GM23338 (cell line): ENCODE data around the gene CUEDC2. TPM values are rescaled to one million over a fixed set of nuclear protein-coding genes. Genes with fewer than 3 reads are reported as not detected.

Experiments used
- ATAC-seq: fragments of 200-7000 bp; cut with Tn5 transposase; 3 replicates; pipeline ENCODE4 v1.9.1; 2020
- DNase-seq: peaks from one replicate; pipeline ENCODE4 v3.0.0-alpha.2; 2015; ENCODE audit warnings: low spot score
- H2AFZ ChIP-seq: fragments of 200-600 bp; sonication (generic); 2 replicates; pipeline ENCODE4 v1.8.0; 2016; ENCODE audit warnings: antibody characterized with exemption, mild to moderate bottlenecking, moderate library complexity
- H3F3A ChIP-seq: fragments of 200-600 bp; sonication (generic); replicated peaks from 2 replicates; pipeline ENCODE4 v1.8.0; 2017; ENCODE audit warnings: antibody characterized with exemption, mixed run types, low read depth
- H3K27ac ChIP-seq: fragments of 200-600 bp; sonication (generic); 2 replicates; pipeline ENCODE4 v1.6.1; 2016; ENCODE audit warnings: low read depth
- H3K27me3 ChIP-seq: fragments of 200-600 bp; sonication (generic); 2 replicates; pipeline ENCODE4 v1.8.0; 2016; ENCODE audit warnings: mild to moderate bottlenecking, mixed run types, moderate library complexity; ENCODE audit not compliant: insufficient read depth
- H3K36me3 ChIP-seq: fragments of 200-600 bp; sonication (generic); 2 replicates; pipeline ENCODE4 v1.8.0; 2016; ENCODE audit warnings: mild to moderate bottlenecking; ENCODE audit not compliant: insufficient read depth
- H3K4me1 ChIP-seq: fragments of 200-600 bp; sonication (generic); 2 replicates; pipeline ENCODE4 v1.8.0; 2016; ENCODE audit warnings: mild to moderate bottlenecking, moderate library complexity; ENCODE audit not compliant: insufficient read depth
- H3K4me2 ChIP-seq: fragments of 200-600 bp; sonication (generic); 2 replicates; pipeline ENCODE4 v1.7.1; 2017; ENCODE audit warnings: mixed run types
- H3K4me3 ChIP-seq: fragments of 200-600 bp; sonication (generic); 2 replicates; pipeline ENCODE4 v1.6.1; 2016; ENCODE audit warnings: mixed run types
- H3K79me2 ChIP-seq: fragments of 200-600 bp; sonication (generic); replicated peaks from 2 replicates; pipeline ENCODE4 v1.8.0; 2017; ENCODE audit warnings: mild to moderate bottlenecking; ENCODE audit not compliant: insufficient read depth
- H3K9me2 ChIP-seq: fragments of 200-600 bp; sonication (generic); 2 replicates; pipeline ENCODE4 v1.8.0; 2017; ENCODE audit not compliant: insufficient read depth
- H4K20me1 ChIP-seq: fragments of 200-600 bp; sonication (generic); replicated peaks from 2 replicates; pipeline ENCODE4 v1.8.0; 2017; ENCODE audit warnings: mild to moderate bottlenecking; ENCODE audit not compliant: insufficient read depth
- H3K27ac Mint-ChIP-seq: 2 replicates; pipeline ENCODE4 v1.8.0; 2020; ENCODE audit warnings: inconsistent platforms, mild to moderate bottlenecking, moderate library complexity, mixed read lengths
- H3K27me3 Mint-ChIP-seq: 3 replicates; pipeline ENCODE4 v1.8.0; 2022; ENCODE audit warnings: low read depth, mild to moderate bottlenecking, moderate library complexity, mixed read lengths, inconsistent platforms; ENCODE audit not compliant: insufficient read depth, poor library complexity
- H3K36me3 Mint-ChIP-seq: 3 replicates; pipeline ENCODE4 v1.8.0; 2021; ENCODE audit warnings: low read depth, mild to moderate bottlenecking, inconsistent platforms, moderate library complexity, mixed read lengths
- H3K4me1 Mint-ChIP-seq: 3 replicates; pipeline ENCODE4 v1.8.0; 2020; ENCODE audit warnings: mild to moderate bottlenecking, inconsistent platforms, mixed read lengths
- H3K4me3 Mint-ChIP-seq: 3 replicates; pipeline ENCODE4 v1.8.0; 2021; ENCODE audit warnings: moderate library complexity, mild to moderate bottlenecking, inconsistent platforms, mixed read lengths
- H3K9me3 Mint-ChIP-seq: 3 replicates; pipeline ENCODE4 v1.8.0; 2020; ENCODE audit warnings: moderate library complexity, mild to moderate bottlenecking, inconsistent platforms, mixed read lengths
- CREB1 ChIP-seq: fragments of 250-450 bp; sonication (Bioruptor Pico); IDR thresholded peaks from 2 replicates; pipeline ENCODE4 v1.5.0; 2020; ENCODE audit warnings: low read depth, mild to moderate bottlenecking, moderate library complexity
- CTCF ChIP-seq, 2 experiments: fragments of 200-600 bp in 1 of 2; sonication (generic) in 1 of 2; conservative IDR thresholded peaks; 2 replicates each; pipeline versions ENCODE4 v1.5.1 to v1.6.1; 2016 to 2017; ENCODE audit warnings: antibody characterized with exemption in 2 of 2, low read depth in 2 of 2, mild to moderate bottlenecking in 2 of 2, moderate library complexity in 1 of 2
- ETS1 ChIP-seq: IDR thresholded peaks from 2 replicates; pipeline ENCODE4 v1.6.1; 2016; ENCODE audit warnings: antibody characterized with exemption
- EZH2 ChIP-seq: fragments of 200-600 bp; sonication (generic); IDR thresholded peaks from one replicate; pipeline ENCODE4 v1.8.0; 2017; ENCODE audit warnings: antibody characterized with exemption, mild to moderate bottlenecking, low read depth; ENCODE audit not compliant: unreplicated experiment
- EZH2phosphoT487 ChIP-seq: fragments of 200-600 bp; sonication (generic); IDR thresholded peaks from one replicate; pipeline ENCODE4 v1.8.1; 2018; ENCODE audit warnings: antibody characterized with exemption; ENCODE audit not compliant: unreplicated experiment
- JUNB ChIP-seq: IDR thresholded peaks from one replicate; pipeline ENCODE4 v1.6.1; 2016; ENCODE audit warnings: antibody characterized with exemption; ENCODE audit not compliant: unreplicated experiment
- NANOG ChIP-seq: IDR thresholded peaks from 2 replicates; pipeline ENCODE4 v1.6.1; 2016; ENCODE audit warnings: antibody characterized with exemption, borderline replicate concordance
- POLR2AphosphoS5 ChIP-seq: IDR thresholded peaks from 2 replicates; pipeline ENCODE4 v1.6.1; 2016; ENCODE audit warnings: antibody characterized with exemption, low read depth
- REST ChIP-seq: IDR thresholded peaks from one replicate; pipeline ENCODE4 v1.6.1; 2018; ENCODE audit warnings: antibody characterized with exemption; ENCODE audit not compliant: unreplicated experiment
- STAT1 ChIP-seq: IDR thresholded peaks from one replicate; pipeline ENCODE4 v1.6.1; 2016; ENCODE audit warnings: antibody characterized with exemption; ENCODE audit not compliant: unreplicated experiment
- ZNF114 ChIP-seq: fragments of 250-450 bp; sonication (Bioruptor Pico); IDR thresholded peaks from 2 replicates; pipeline ENCODE4 v1.5.0; 2020; ENCODE audit warnings: mild to moderate bottlenecking, moderate library complexity
- ZNF331 ChIP-seq: fragments of 250-450 bp; sonication (Bioruptor Pico); IDR thresholded peaks from 2 replicates; pipeline ENCODE4 v1.5.0; 2020; ENCODE audit warnings: low read depth, mild to moderate bottlenecking, moderate library complexity
- ZNF462 ChIP-seq: fragments of 250-450 bp; sonication (Bioruptor Pico); IDR thresholded peaks from 2 replicates; pipeline ENCODE4 v1.5.0; 2020; ENCODE audit warnings: mild to moderate bottlenecking, moderate library complexity
- polyA plus RNA-seq: library from polyadenylated mRNA; unstranded; fragments of >200 nt; fragmentation: Nextera tagmentation; extraction: Ambion mirVana; gene quantifications from 2 replicates; pipeline ENCODE4 v1.2.1, GENCODE V29; 2016
- total RNA-seq: library from RNA; depleted of rRNA; stranded (reverse); fragments of >200 nt; shearing (Covaris generic); gene quantifications from 2 replicates; pipeline ENCODE4 v1.2.3, GENCODE V29; 2014

CUEDC2 gene
- total and polyA plus RNA-seq, 2 experiments from 2014 or later = 39.2 to 47.3 TPM

GRCh38 chr10:102476466-102477141, 44.2 kb upstream of the CUEDC2 start:
- TF ChIP-seq EZH2 = no peak
- TF ChIP-seq JUNB = no peak
- no peak for TF ChIP-seq ZNF331 (CRISPR knock-in tag)
- no peak for TF ChIP-seq NANOG
- TF ChIP-seq STAT1 = no peak
- TF ChIP-seq ZNF114 = no peak
- TF ChIP-seq EZH2phosphoT487 = no peak
- TF ChIP-seq CTCF (conservative IDR thresholded peaks at IDR 0.05; ENCODE audit: low read depth in 2 of 2) = no peak
- TF ChIP-seq CREB1 = no peak
- TF ChIP-seq ETS1 = no peak
- no peak for TF ChIP-seq ZNF462 (CRISPR knock-in tag)
- no peak for TF ChIP-seq POLR2AphosphoS5
- TF ChIP-seq REST = no peak
- Mint-ChIP-seq H3K27ac (no peak overlapping the region), H3K4me1 (no peaks in the 10 kb centered on the region), H3K4me3 (no peak overlapping the region), H3K36me3 (peaks cover 21% of the 10 kb centered on the region), H3K27me3 (peaks cover 11% of the 10 kb centered on the region), H3K9me3 (no peaks in the 10 kb centered on the region)
- Histone ChIP-seq H3K27ac (no peak overlapping the region), H3K9me2 (no peaks in the 10 kb centered on the region), H3K4me2 (no peak overlapping the region), H3K36me3 (no peaks in the 10 kb centered on the region), H4K20me1 (peaks cover 4% of the 10 kb centered on the region; the same call in 1 of the 2 replicates), H3K27me3 (no peaks in the 10 kb centered on the region), H2AFZ (no peak overlapping the region), H3K79me2 (no peaks in the 10 kb centered on the region), H3K4me1 (no peaks in the 10 kb centered on the region), H3K4me3 (no peak overlapping the region), H3F3A (0 out of 2 replicates have a peak, but pooled peaks cover 5% of the 10 kb centered on the region)
- DNase-seq (no peak), ATAC-seq (no peak)
